ENCODE results near the gene ACAP3.

DNA sequence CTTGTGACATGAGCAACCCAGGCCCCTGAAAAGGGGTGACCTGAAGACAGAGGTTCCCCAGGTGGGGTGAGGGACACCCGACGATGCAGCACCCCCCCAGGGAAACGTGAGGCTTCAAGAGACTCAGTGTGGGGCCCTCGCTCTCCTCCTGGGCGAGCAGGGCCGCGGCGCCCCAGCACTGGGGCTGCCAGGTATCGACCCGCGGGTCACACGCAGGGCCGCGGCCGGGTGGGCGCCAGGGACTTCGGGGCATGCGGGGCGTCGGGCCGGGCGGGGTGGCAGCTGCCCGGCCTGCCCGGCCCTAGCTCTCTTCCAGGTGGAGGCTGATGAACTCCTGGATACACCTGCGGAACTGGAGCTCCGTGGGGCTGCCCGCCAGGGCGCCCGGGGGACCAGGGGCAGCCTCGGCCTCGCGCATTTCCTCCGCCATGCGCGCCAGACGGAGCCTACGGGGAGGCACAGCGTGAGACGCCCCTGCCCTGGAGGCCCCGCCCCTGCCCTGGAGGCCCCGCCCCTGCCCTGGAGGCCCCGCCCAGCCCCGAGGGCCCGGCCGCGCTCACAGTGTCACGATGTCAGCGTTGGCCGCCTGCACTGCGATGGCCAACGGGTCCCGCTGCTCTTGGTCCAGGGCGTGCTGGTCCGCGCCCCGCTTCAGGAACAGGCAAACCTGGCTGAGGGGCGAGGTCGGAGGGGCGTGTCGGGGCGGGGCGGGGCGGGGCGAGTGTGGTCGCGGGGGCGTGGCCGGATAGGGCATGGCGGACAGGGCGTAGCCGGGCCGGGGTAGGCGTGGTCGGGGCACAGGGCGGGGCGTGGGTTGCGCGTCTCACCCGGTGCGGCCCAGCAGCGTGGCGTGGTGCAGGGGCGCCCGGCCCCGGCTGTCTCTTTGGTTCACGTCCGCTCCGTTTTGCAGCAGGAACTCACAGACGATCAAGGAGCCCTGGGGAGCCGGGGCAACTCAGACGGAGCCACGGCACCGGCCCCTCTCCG, 14.2 kb downstream of the ACAP3 start:
- TF ChIP-seq, protein P1, sequence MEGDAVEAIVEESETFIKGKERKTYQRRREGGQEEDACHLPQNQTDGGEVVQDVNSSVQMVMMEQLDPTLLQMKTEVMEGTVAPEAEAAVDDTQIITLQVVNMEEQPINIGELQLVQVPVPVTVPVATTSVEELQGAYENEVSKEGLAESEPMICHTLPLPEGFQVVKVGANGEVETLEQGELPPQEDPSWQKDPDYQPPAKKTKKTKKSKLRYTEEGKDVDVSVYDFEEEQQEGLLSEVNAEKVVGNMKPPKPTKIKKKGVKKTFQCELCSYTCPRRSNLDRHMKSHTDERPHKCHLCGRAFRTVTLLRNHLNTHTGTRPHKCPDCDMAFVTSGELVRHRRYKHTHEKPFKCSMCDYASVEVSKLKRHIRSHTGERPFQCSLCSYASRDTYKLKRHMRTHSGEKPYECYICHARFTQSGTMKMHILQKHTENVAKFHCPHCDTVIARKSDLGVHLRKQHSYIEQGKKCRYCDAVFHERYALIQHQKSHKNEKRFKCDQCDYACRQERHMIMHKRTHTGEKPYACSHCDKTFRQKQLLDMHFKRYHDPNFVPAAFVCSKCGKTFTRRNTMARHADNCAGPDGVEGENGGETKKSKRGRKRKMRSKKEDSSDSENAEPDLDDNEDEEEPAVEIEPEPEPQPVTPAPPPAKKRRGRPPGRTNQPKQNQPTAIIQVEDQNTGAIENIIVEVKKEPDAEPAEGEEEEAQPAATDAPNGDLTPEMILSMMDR (IDR thresholded peaks at IDR 0.05): no peak
- TF ChIP-seq POLR2A (IDR thresholded peaks at IDR 0.05): no peak

Data from lower leg skin (tissue), 3 donors.